HS-27A (cell line): ENCODE results near the gene COMT.

Experiments
- DNase-seq: peaks from one replicate; pipeline ENCODE4 v3.0.0-alpha.2; 2012; ENCODE audit warnings: low read depth, missing footprints

COMT gene

GRCh38 chr22:19995611-19996339 is 54.2 kb downstream of the COMT start:
- no peak for DNase-seq

GRCh38 chr22:19996694-19997384 is 55.3 kb downstream of the COMT start:
- DNase-seq: no peak

- DNase-seq: no peak
Observed at GRCh38 chr22:19997561-19998231, 56.1 kb downstream of the COMT start.

- DNase-seq: no peak
Observed at GRCh38 chr22:19998232-19998951, 56.8 kb downstream of the COMT start.

- DNase-seq: no peak
Observed at GRCh38 chr22:19998991-19999820, 57.6 kb downstream of the COMT start.

- no peak for DNase-seq
Observed at GRCh38 chr22:20000246-20001081, 58.9 kb downstream of the COMT start.

GRCh38 chr22:20001082-20001638 is 59.6 kb downstream of the COMT start:
- no peak for DNase-seq

- DNase-seq: no peak
Observed at GRCh38 chr22:20002128-20002527, 60.6 kb downstream of the COMT start.

GRCh38 chr22:20002636-20003035 is 61.1 kb downstream of the COMT start:
- no peak for DNase-seq

GRCh38 chr22:20003304-20003703 is 61.7 kb downstream of the COMT start:
- no peak for DNase-seq

- DNase-seq: no peak
Observed at GRCh38 chr22:20004464-20004863, 62.9 kb downstream of the COMT start.

- no peak for DNase-seq
Observed at GRCh38 chr22:20008221-20008995, 66.8 kb downstream of the COMT start.

- no peak for DNase-seq
Observed at GRCh38 chr22:20009018-20009491, 67.5 kb downstream of the COMT start.

- no peak for DNase-seq
Observed at GRCh38 chr22:20009582-20010306, 68.2 kb downstream of the COMT start.

- no peak for DNase-seq
Observed at GRCh38 chr22:20010307-20011122, 68.9 kb downstream of the COMT start.

GRCh38 chr22:20011123-20011992 is 69.8 kb downstream of the COMT start:
- no peak for DNase-seq
